ENCODE data around the gene TMEM119. TPM values are rescaled to one million over a fixed set of nuclear protein-coding genes. Genes with fewer than 3 reads are reported as not detected.

The TMEM119 gene
- total and polyA plus RNA-seq, 10 of the 15 experiments (the other 5 are each of a cell fraction or from before 2014, with no cell fraction given): 0.11 to 0.44 (median 0.19) TPM; not detected in 5

- Histone ChIP-seq H3K27me3 (replicated peaks in 1 of 2; ENCODE audit: control insufficient read depth in 2 of 2, insufficient read depth in 2 of 2, low read length in 1 of 2) (no peaks in the 10 kb centered on the region), H3K4me1 (ENCODE audit: control insufficient read depth, insufficient read depth, low read length) (peaks cover 59% of the 10 kb centered on the region), H3K9me3 (replicated peaks; ENCODE audit: control insufficient read depth, insufficient read depth, low read length) (no peaks in the 10 kb centered on the region), H3K4me3 (peak overlapping the region; percentile 22; the same call in 1 of the 2 replicates), H3K4me2 (ENCODE audit: control insufficient read depth, insufficient read depth) (peak overlapping the region; percentile 28; the same call in 1 of the 2 replicates), H4K20me1 (ENCODE audit: control insufficient read depth, insufficient read depth) (no peaks in the 10 kb centered on the region), H3K79me2 (ENCODE audit: control insufficient read depth, insufficient read depth, low read length) (peaks cover 8% of the 10 kb centered on the region), H3K27ac (ENCODE audit: control insufficient read depth, insufficient read depth) (peak overlapping the region; percentile 45), H3K9ac (ENCODE audit: control insufficient read depth, insufficient read depth, low read length) (no peak overlapping the region), H3K36me3 (ENCODE audit: control insufficient read depth in 2 of 2, insufficient read depth in 2 of 2, low read length in 1 of 2) (peaks cover 5 to 8% of the 10 kb centered on the region in 2 experiments; a peak in 3 of 4 replicates), H2AFZ (ENCODE audit: control insufficient read depth, low read depth, low read length) (no peak overlapping the region)
- CTCF ChIA-PET: interaction anchor here (1.1 to 17.2 kb wide), 8 partner anchors 11 to 163 kb away, joined by 3 to 244 read pairs (median 4); partner anchors contain the start of gene ISCU
- DNase-seq (ENCODE audit: low read depth, low spot score) (no peak), FAIRE-seq (no peak), ATAC-seq (peak; percentile 4)
- no TSS peak for BruUV-seq (replicated peaks)
- intact Hi-C loops (cut with micrococcal nuclease; ENCODE audit: unreplicated experiment) (no loop called here), in situ Hi-C loops (cut with MboI) (no loop called here)
- POLR2A ChIA-PET: interaction anchor here (0.6 to 2.4 kb wide), 10 partner anchors 9 to 210 kb away, joined by 3 to 11 read pairs (median 4); partner anchors contain the start of gene ISCU
- RAD21 ChIA-PET (ENCODE audit: unreplicated experiment): interaction anchor here (0.6 to 17.3 kb wide), 7 partner anchors 9 to 210 kb away, joined by 3 to 413 read pairs (median 5); partner anchors contain the start of genes ISCU and SART3
- 93% methylated on average over 10 of the region's 10 CpGs for WGBS (ENCODE audit: insufficient coverage, insufficient replicate concordance, low lambda C conversion rate, missing lambda C conversion rate)
- SMC1A ChIA-PET (ENCODE audit: uncharacterized antibody, unreplicated experiment): interaction anchor here (0.6 to 16.7 kb wide), 16 partner anchors 9 to 372 kb away, joined by 3 to 397 read pairs (median 4); partner anchors contain the start of genes ISCU and SART3
- TF ChIP-seq ESRRA (IDR thresholded peaks at IDR 0.05; ENCODE audit: low read length) (no peak), NR2F1 (conservative IDR thresholded peaks at IDR 0.05) (no peak), IKZF2 (IDR thresholded peaks at IDR 0.05) (peak in 1 of 2 experiments; percentile 8; a peak in 1 of 4 replicates), RAD51 (IDR thresholded peaks at IDR 0.05) (no peak), SUPT20H (IDR thresholded peaks at IDR 0.05; ENCODE audit: borderline replicate concordance, control insufficient read depth, low read depth, low read length) (no peak), IRF5 (IDR thresholded peaks at IDR 0.05; ENCODE audit: borderline replicate concordance) (no peak), EED (IDR thresholded peaks at IDR 0.05; ENCODE audit: low read depth) (0 out of 2 replicates have a peak, but pooled peaks have one; percentile 21), SMC3 (IDR thresholded peaks at IDR 0.05; ENCODE audit: borderline replicate concordance, low read length) (no peak), ZBTB33 (IDR thresholded peaks at IDR 0.05) (no peak), POU2F2 (IDR thresholded peaks at IDR 0.05; ENCODE audit: borderline replicate concordance, low read depth, low read length) (0 out of 3 replicates have a peak, but pooled peaks have one; percentile 15), SMAD1 (IDR thresholded peaks at IDR 0.05; ENCODE audit: low read depth, partially characterized antibody) (peak; percentile 49), TCF7 (IDR thresholded peaks at IDR 0.05; ENCODE audit: borderline replicate concordance) (no peak), PML (IDR thresholded peaks at IDR 0.05; ENCODE audit: low read length) (no peak)
- TF ChIP-seq, protein P1, sequence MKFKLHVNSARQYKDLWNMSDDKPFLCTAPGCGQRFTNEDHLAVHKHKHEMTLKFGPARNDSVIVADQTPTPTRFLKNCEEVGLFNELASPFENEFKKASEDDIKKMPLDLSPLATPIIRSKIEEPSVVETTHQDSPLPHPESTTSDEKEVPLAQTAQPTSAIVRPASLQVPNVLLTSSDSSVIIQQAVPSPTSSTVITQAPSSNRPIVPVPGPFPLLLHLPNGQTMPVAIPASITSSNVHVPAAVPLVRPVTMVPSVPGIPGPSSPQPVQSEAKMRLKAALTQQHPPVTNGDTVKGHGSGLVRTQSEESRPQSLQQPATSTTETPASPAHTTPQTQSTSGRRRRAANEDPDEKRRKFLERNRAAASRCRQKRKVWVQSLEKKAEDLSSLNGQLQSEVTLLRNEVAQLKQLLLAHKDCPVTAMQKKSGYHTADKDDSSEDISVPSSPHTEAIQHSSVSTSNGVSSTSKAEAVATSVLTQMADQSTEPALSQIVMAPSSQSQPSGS (IDR thresholded peaks at IDR 0.05; ENCODE audit: low read length): no peak
- TF ChIP-seq, protein P2, sequence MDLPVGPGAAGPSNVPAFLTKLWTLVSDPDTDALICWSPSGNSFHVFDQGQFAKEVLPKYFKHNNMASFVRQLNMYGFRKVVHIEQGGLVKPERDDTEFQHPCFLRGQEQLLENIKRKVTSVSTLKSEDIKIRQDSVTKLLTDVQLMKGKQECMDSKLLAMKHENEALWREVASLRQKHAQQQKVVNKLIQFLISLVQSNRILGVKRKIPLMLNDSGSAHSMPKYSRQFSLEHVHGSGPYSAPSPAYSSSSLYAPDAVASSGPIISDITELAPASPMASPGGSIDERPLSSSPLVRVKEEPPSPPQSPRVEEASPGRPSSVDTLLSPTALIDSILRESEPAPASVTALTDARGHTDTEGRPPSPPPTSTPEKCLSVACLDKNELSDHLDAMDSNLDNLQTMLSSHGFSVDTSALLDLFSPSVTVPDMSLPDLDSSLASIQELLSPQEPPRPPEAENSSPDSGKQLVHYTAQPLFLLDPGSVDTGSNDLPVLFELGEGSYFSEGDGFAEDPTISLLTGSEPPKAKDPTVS (IDR thresholded peaks at IDR 0.05; ENCODE audit: low read depth, low read length): no peak
- TF ChIP-seq, protein P3, sequence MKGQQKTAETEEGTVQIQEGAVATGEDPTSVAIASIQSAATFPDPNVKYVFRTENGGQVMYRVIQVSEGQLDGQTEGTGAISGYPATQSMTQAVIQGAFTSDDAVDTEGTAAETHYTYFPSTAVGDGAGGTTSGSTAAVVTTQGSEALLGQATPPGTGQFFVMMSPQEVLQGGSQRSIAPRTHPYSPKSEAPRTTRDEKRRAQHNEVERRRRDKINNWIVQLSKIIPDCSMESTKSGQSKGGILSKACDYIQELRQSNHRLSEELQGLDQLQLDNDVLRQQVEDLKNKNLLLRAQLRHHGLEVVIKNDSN (IDR thresholded peaks at IDR 0.05; ENCODE audit: borderline replicate concordance, extremely low read length, insufficient read depth, low read depth, low read length): no peak
Observed at GRCh38 chr12:108640802-108641445, 43.0 kb upstream of the TMEM119 start.

Measured in GM12878 (cell line).